ENCODE results near the gene GUK1. TPM values are rescaled to one million over a fixed set of nuclear protein-coding genes. Genes with fewer than 3 reads are reported as not detected.

The GUK1 gene
- total and polyA plus RNA-seq, 2 of the 4 experiments (the other 2 are of a cell fraction), result 465 to 548 TPM

- Histone ChIP-seq H3K36me3 (ENCODE audit: control insufficient read depth, insufficient read depth, low read length) (no peaks in the 10 kb centered on the region), H2BK15ac (ENCODE audit: low read depth, low read length) (no peak overlapping the region), H4K91ac (ENCODE audit: insufficient read depth, low read depth, low read length) (no peak overlapping the region), H3K27me3 (ENCODE audit: control insufficient read depth, insufficient read depth, low read length) (no peaks in the 10 kb centered on the region), H3K9me1 (ENCODE audit: insufficient read depth, low read length) (peaks cover 14% of the 10 kb centered on the region; the same call in 1 of the 2 replicates), H2AK5ac (ENCODE audit: low read depth, low read length) (no peak overlapping the region), H3K27ac (ENCODE audit: insufficient read depth, low read length) (no peak overlapping the region), H2AFZ (replicated peaks; ENCODE audit: low read length, poor library complexity) (no peak overlapping the region), H3K79me1 (ENCODE audit: low read depth in 1 of 2, low read length in 2 of 2) (peaks cover 0 to 16% of the 10 kb centered on the region in 2 experiments; a peak in 3 of 4 replicates), H3K14ac (replicated peaks; ENCODE audit: low read depth, low read length) (no peak overlapping the region), H3K4me2 (ENCODE audit: low read depth, low read length) (no peak overlapping the region), H3K56ac (ENCODE audit: extremely low read depth, insufficient read depth, low read length) (no peak overlapping the region), H4K20me1 (ENCODE audit: insufficient read depth, low read length) (no peaks in the 10 kb centered on the region; the same call in 1 of the 2 replicates), H2AK9ac (replicated peaks; ENCODE audit: low read depth, low read length, poor library complexity) (no peak overlapping the region), H2BK20ac (ENCODE audit: low read depth, low read length) (no peak overlapping the region), H4K5ac (ENCODE audit: low read depth, low read length) (no peak overlapping the region), H4K8ac (ENCODE audit: low read depth in 2 of 2, low read length in 2 of 2) (no peak overlapping the region), H3K9ac (ENCODE audit: low read depth, low read length) (no peak overlapping the region), H2BK5ac (ENCODE audit: low read depth, low read length, poor library complexity, severe bottlenecking) (no peak overlapping the region), H2BK120ac (ENCODE audit: low read depth, low read length) (no peak overlapping the region), H3K23ac (ENCODE audit: low read depth, low read length) (no peak overlapping the region), H3K4me1 (ENCODE audit: control insufficient read depth, insufficient read depth, low read length) (peaks cover 9% of the 10 kb centered on the region), H3K4ac (ENCODE audit: low read depth, low read length) (no peak overlapping the region), H3K4me3 (ENCODE audit: insufficient read depth, low read depth, low read length) (no peak overlapping the region), H3K9me3 (ENCODE audit: control insufficient read depth, insufficient read depth, low read length) (no peaks in the 10 kb centered on the region), H3K18ac (ENCODE audit: low read depth, low read length) (no peak overlapping the region)
- BruUV-seq (replicated peaks), result no TSS peak
- DNase-seq, result no peak
- CTCF ChIA-PET, result interaction anchor here (0.6 kb wide), 1 partner anchor 28 kb away, joined by 4 read pairs; no protein-coding TSS in a partner anchor
- TF ChIP-seq CTCF (conservative IDR thresholded peaks at IDR 0.05; ENCODE audit: low read depth, low read length), result no peak
- no peak for TF ChIP-seq FOS (IDR thresholded peaks at IDR 0.05; ENCODE audit: low read depth, low read length)
- TF ChIP-seq SMC3 (IDR thresholded peaks at IDR 0.05; ENCODE audit: low read depth, low read length), result no peak
- POLR2A ChIA-PET (ENCODE audit: unreplicated experiment), result no interaction called here
- no peak for ATAC-seq (ENCODE audit: low read depth)
- dilution Hi-C loops (cut with HindIII; ENCODE audit: low sequenced_read_pairs, unreplicated experiment) (no loop called here), in situ Hi-C loops (cut with MboI; ENCODE audit: low sequenced_read_pairs) (no loop called here), intact Hi-C loops (cut with micrococcal nuclease) (no loop called here)
- WGBS, 2 experiments (ENCODE audit: extremely low coverage in 2 of 2, insufficient read length in 1 of 2), result no CpG with 5 or more reads among the region's 7 CpGs
Measured at GRCh38 chr1:228161362-228161761, 21.3 kb downstream of the GUK1 start.
